ENCODE data around the gene SLC5A4.

DNA sequence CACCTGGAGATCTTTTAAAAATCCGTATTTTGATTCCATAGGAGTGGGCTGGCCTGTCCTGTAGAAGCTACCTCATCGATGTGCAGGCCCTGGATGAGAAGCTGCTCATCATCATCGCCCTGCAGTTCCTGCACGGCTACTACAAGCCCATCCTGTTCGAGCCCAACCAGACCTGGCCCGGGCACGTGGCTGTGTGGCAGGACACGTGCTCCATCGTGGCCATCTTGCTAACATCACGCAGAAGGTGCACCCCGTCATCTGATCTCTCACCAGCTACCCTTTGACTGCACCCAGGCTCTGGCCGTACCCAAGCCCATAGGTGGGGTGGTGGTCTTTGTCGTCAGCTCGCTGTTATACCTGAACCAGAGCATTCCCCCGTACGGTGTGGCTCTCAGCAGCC, 14.2 kb upstream of the SLC5A4 start:
- TF ChIP-seq, protein P1, sequence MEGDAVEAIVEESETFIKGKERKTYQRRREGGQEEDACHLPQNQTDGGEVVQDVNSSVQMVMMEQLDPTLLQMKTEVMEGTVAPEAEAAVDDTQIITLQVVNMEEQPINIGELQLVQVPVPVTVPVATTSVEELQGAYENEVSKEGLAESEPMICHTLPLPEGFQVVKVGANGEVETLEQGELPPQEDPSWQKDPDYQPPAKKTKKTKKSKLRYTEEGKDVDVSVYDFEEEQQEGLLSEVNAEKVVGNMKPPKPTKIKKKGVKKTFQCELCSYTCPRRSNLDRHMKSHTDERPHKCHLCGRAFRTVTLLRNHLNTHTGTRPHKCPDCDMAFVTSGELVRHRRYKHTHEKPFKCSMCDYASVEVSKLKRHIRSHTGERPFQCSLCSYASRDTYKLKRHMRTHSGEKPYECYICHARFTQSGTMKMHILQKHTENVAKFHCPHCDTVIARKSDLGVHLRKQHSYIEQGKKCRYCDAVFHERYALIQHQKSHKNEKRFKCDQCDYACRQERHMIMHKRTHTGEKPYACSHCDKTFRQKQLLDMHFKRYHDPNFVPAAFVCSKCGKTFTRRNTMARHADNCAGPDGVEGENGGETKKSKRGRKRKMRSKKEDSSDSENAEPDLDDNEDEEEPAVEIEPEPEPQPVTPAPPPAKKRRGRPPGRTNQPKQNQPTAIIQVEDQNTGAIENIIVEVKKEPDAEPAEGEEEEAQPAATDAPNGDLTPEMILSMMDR (IDR thresholded peaks at IDR 0.05; ENCODE audit: low read depth, low read length) = no peak
- no peak for TF ChIP-seq EZH2phosphoT487 (IDR thresholded peaks at IDR 0.05; ENCODE audit: low read depth)
